Heart left ventricle (tissue), 13 donors: Measurements from ENCODE around the gene IKZF1.

Experiments used
- POLR2A ChIP-seq, 2 donors: fragments of 450-650 bp; IDR thresholded peaks; one replicate each; pipeline ENCODE4 v1.6.1; 2017; ENCODE audit warnings: antibody characterized with exemption in 2 of 2, mild to moderate bottlenecking in 2 of 2, moderate library complexity in 2 of 2
- TF ChIP-seq, protein P1 (sequence below), 12 donors: fragments of 200-600 bp; sonication (generic) in 4 of 12; IDR thresholded peaks; one replicate each; pipeline versions ENCODE4 v1.5.0 to v1.8.0; 2018 to 2022; ENCODE audit warnings: antibody characterized with exemption in 12 of 12, mild to moderate bottlenecking in 5 of 12
- donor health status: ischemic (EF 13 %, LVEDD 7.1; RV severe dilation, severe dysfunction).
- donor health status: DM: no; HTN: yes; CAD: no.
- donor health status: DM: no; HTN: no; CAD: no.
- donor health status: ischemic (EF 25% LVEDD 6.9; RV normal size, moderate dysfunction).
- donor health status: ischemic (EF 25% LVEDD 5.7; RV mildly dilated, moderate dysfunction).
- donor health status: ischemic (EF 35%, LVEDD 5.7; RV mildly dilated, moderate dysfunction).
- donor health status: nonischemic (EF 11% LVEDD 7.7; RV severe dilation, severe dysfunction).
- donor health status: DM: yes; HTN: yes; CAD: no.
- donor health status: PGD.
- donor health status: ischemic (EF 29% LVEDD 5.4; RV normal size, mild dysfunction).
- donor health status: nonischemic (EF 23%, LVEDD 6.1; RV moderate dilation, normal function).

DNA sequence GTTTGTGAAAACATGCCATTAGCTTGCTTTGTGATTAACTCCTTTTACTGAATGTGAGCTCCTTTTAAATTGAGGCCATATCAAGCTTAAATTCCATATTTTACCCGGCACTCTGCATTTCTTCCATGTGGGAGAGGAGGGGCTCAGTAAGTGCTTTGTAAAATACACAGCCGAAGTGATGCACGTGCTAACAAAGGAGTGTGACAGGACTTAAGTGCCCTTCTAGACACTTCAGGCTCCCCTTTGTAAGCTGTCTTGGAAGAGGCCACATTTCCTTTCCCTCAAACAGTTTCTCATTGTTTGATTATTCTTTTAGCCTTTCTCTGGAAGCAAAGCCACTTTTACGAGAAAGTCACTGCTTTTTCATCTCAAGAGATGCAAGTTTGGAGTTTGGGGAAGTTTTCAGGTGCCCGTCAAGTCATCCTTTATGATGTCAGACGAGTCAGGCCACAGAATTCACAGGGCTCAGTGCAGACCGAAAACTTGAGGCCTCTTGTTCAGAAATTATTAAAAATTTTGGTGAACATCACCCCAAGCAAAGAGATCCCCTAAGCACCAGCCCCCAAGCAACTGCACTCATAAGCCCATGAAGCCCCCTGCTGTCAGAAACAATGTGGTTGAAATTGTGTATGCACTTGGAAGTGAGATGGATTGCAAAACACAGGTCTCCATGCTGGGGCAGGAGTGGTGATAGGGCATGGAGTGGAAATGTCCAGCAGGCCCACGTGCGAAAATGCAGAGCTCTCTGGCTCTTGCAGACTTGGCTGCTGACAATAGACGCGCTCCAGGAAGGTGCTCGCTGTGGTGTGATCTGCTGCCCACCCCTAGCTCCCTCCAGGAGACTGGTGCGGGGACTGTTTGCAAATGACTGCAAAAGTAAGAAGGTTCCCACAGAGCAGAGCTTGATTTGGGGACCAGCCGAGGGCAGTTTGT is 11.5 kb downstream of the IKZF1 start:
- TF ChIP-seq POLR2A (IDR thresholded peaks at IDR 0.05): no peak
- TF ChIP-seq, protein P1, sequence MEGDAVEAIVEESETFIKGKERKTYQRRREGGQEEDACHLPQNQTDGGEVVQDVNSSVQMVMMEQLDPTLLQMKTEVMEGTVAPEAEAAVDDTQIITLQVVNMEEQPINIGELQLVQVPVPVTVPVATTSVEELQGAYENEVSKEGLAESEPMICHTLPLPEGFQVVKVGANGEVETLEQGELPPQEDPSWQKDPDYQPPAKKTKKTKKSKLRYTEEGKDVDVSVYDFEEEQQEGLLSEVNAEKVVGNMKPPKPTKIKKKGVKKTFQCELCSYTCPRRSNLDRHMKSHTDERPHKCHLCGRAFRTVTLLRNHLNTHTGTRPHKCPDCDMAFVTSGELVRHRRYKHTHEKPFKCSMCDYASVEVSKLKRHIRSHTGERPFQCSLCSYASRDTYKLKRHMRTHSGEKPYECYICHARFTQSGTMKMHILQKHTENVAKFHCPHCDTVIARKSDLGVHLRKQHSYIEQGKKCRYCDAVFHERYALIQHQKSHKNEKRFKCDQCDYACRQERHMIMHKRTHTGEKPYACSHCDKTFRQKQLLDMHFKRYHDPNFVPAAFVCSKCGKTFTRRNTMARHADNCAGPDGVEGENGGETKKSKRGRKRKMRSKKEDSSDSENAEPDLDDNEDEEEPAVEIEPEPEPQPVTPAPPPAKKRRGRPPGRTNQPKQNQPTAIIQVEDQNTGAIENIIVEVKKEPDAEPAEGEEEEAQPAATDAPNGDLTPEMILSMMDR (IDR thresholded peaks at IDR 0.05): no peak
